Lung (tissue), 12 donors: Measurements from ENCODE around the gene DIPK1B. TPM values are rescaled to one million over a fixed set of nuclear protein-coding genes. Genes with fewer than 3 reads are reported as not detected.
"Not testable (repeated sequence)": the region's sequence is repeated elsewhere in the genome, so short reads cannot be mapped to it uniquely, and the experiment has no call there.

Experiments
- ATAC-seq: fragments of 200-7000 bp; cut with Tn5 transposase; one replicate; pipeline ENCODE4 v1.9.1; 2020; ENCODE audit warnings: moderate number of reproducible peaks; ENCODE audit not compliant: insufficient read depth, low FRiP score
- DNase-seq, 3 donors: peaks; one replicate each; pipeline ENCODE4 v3.0.0-alpha.2; 2013 to 2017
- H3K27ac ChIP-seq, 2 donors: one replicate each; pipeline ENCODE4 v1.5.1; 2013; ENCODE audit warnings: mild to moderate bottlenecking in 2 of 2, moderate library complexity in 2 of 2, control low read depth in 1 of 2, inconsistent platforms in 1 of 2, low read depth in 1 of 2, low read length in 1 of 2
- H3K27me3 ChIP-seq, 3 donors: one replicate each; pipeline ENCODE4 v1.5.1; 2013; ENCODE audit warnings: low read length in 2 of 3; ENCODE audit not compliant: control insufficient read depth in 3 of 3, insufficient read depth in 3 of 3
- H3K36me3 ChIP-seq, 4 donors: one replicate each; pipeline ENCODE4 v1.5.1; 2013; ENCODE audit warnings: low read length in 4 of 4, mild to moderate bottlenecking in 1 of 4, moderate library complexity in 1 of 4; ENCODE audit not compliant: control insufficient read depth in 4 of 4, insufficient read depth in 4 of 4
- H3K4me1 ChIP-seq, 5 donors: one replicate each; pipeline ENCODE4 v1.5.1; 2013; ENCODE audit warnings: low read length in 5 of 5, mild to moderate bottlenecking in 2 of 5, moderate library complexity in 1 of 5; ENCODE audit not compliant: control insufficient read depth in 5 of 5, insufficient read depth in 5 of 5
- H3K4me3 ChIP-seq: one replicate; pipeline ENCODE4 v1.5.1; 2013; ENCODE audit warnings: mild to moderate bottlenecking, control low read depth, moderate library complexity
- H3K9ac ChIP-seq, 2 donors: one replicate each; pipeline ENCODE4 v1.5.1; 2013; ENCODE audit warnings: low read length in 2 of 2, control low read depth in 1 of 2; ENCODE audit not compliant: insufficient read depth in 1 of 2
- H3K9me3 ChIP-seq, 4 donors: one replicate each; pipeline ENCODE4 v1.5.1; 2013; ENCODE audit warnings: low read length in 3 of 4, mild to moderate bottlenecking in 1 of 4, moderate library complexity in 1 of 4; ENCODE audit not compliant: control insufficient read depth in 4 of 4, insufficient read depth in 3 of 4
- WGBS, 2 donors: extraction: QIAGEN DNeasy Blood & Tissue Kit; methylation state at CpG; one replicate each; pipeline ENCODE4 v1.1.7; 2013; 5-methylcytosine and 5-hydroxymethylcytosine counted together
- polyA plus RNA-seq, 2 donors: library from polyadenylated mRNA; stranded (reverse); fragments of 200-250 nt; gene quantifications; one replicate each; pipeline ENCODE4 v1.2.1, GENCODE V29; 2013
- total RNA-seq, 2 donors: library from RNA; depleted of rRNA in 1 of 2; stranded (reverse); fragments of >200 nt in 1 of 2; gene quantifications; one replicate each; pipeline ENCODE4 v1.2.1, GENCODE V29; 2014 to 2021
- TF ChIP-seq, protein P1 (sequence below): IDR thresholded peaks from 2 replicates; pipeline ENCODE4 v1.5.1; 2012; ENCODE audit warnings: mild to moderate bottlenecking; ENCODE audit errors: control extremely low read depth, extremely low read depth
- donor health status: control.
- donor health status: control.
- donor health status: Bipolar disorder and iron deficiency.
- donor health status: healthy.
- donor health status: DM: yes; HTN: yes; CAD: no.

Gene DIPK1B
- total and polyA plus RNA-seq, 4 donors = 12.5 to 26.7 (median 13.9) TPM

DNA sequence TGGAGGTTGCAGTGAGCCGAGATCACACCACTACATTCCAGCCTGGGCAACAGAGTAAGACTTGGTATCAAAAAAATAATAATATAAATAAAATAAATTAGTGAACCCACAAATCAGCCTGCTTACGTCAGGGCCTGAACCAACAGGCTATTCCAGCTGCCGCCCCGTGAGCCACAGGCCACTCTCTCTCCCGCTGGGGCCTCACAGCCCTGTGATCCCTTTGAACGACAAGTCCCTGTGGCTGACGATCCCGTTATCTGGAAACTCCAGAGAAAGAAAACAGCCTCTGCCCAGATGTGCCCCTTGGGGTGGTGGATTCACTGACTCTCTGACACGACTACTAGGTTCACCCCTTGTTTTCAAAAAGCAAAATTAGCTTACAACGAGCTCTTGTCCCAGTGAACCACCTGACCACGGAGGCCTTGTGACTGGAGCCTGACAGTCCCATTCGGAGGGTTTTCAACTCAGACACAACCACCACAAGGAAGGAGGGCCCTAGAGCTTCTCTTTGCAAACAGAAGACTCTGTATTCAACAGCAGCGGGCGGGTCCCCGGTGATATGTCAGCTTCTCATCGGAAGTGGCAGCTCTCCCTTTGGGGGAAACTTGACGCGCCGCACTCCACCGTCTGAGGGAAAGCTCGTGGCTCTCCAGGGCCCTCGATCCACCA, 4.4 kb upstream of the DIPK1B start:
- DNase-seq (no peak), ATAC-seq (no peak)
- peaks cover 0 to 1% (median 0%) of the 10 kb centered on the region in 4 donors for H3K9me3 ChIP-seq
- 83 to 88% methylated on average over 22 of the region's 22 CpGs for WGBS, 2 donors
- no peak overlapping the region for H3K4me3 ChIP-seq
- no peaks in the 10 kb centered on the region for H3K36me3 ChIP-seq
- H3K27me3 ChIP-seq = no peaks in the 10 kb centered on the region
- H3K4me1 ChIP-seq = peaks cover 0 to 8% (median 1%) of the 10 kb centered on the region in 5 donors
- no peak overlapping the region for H3K9ac ChIP-seq
- no peak overlapping the region for H3K27ac ChIP-seq
- TF ChIP-seq, protein P1, sequence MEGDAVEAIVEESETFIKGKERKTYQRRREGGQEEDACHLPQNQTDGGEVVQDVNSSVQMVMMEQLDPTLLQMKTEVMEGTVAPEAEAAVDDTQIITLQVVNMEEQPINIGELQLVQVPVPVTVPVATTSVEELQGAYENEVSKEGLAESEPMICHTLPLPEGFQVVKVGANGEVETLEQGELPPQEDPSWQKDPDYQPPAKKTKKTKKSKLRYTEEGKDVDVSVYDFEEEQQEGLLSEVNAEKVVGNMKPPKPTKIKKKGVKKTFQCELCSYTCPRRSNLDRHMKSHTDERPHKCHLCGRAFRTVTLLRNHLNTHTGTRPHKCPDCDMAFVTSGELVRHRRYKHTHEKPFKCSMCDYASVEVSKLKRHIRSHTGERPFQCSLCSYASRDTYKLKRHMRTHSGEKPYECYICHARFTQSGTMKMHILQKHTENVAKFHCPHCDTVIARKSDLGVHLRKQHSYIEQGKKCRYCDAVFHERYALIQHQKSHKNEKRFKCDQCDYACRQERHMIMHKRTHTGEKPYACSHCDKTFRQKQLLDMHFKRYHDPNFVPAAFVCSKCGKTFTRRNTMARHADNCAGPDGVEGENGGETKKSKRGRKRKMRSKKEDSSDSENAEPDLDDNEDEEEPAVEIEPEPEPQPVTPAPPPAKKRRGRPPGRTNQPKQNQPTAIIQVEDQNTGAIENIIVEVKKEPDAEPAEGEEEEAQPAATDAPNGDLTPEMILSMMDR = no peak

DNA sequence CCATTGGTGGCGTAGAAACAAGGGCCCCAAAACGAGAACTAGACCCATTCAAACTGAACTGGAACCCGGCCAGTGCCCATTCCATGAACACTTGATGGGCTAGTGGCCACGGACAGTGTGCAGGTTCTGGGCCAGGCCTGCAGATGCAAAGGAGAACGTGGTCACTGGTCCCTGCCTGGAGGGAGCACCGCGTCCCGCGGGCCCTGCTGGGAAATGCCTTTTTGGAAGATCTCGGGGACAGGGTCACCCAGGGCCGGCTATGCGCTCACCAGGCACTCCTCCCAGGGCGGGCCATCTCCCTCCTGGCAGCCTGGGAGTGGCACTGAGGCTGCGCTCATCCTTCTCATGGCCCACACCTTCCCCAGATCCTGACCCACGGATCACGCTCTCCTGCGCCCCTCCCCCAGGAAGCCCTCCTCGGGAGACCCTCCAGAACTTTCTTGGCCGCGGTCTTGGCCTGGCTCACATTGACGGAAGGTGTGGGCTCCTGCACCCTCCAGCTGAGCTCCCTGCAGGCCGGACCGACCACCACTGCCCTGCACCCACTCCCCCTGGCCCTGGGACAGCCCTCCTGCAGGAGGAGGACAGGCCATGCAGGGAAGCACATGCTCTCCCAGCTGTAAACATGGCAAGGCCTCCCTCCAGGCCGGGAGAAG, 2.8 kb upstream of the DIPK1B start:
- TF ChIP-seq, protein P1 = no peak
- Histone ChIP-seq H3K27ac (no peak overlapping the region), H3K36me3 (no peaks in the 10 kb centered on the region), H3K9ac (no peak overlapping the region), H3K9me3 (peaks cover 0 to 1% (median 0%) of the 10 kb centered on the region in 4 donors), H3K4me1 (peaks cover 0 to 23% (median 8%) of the 10 kb centered on the region in 5 donors), H3K27me3 (no peaks in the 10 kb centered on the region), H3K4me3 (no peak overlapping the region)
- DNase-seq (no peak), ATAC-seq (no peak)
- 91 to 94% methylated on average over 24 of the region's 24 CpGs for WGBS, 2 donors

DNA sequence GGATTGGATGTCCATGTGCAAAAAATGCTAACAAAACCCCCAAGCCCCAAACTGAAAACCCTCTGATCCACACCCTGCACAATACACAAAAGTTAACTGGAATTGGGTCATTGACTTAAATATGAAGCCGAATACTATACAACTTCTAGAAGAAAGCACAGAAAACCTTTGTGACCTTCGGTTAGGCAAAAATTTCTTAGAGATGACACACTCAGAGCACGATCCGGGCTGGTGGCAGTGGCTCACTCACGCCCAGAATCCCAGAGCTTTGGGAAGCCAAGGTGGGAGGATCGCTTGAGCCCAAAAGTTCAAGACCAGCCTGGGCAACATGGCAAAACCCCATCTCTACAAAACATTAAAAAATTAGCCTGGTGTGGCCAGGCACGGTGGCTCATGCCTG, 1.8 kb upstream of the DIPK1B start:
- Histone ChIP-seq H3K27ac (no peak overlapping the region), H3K9me3 (peaks cover 0 to under 1% (median 0%) of the 10 kb centered on the region in 4 donors), H3K27me3 (no peaks in the 10 kb centered on the region), H3K4me1 (peaks cover 0 to 23% (median 8%) of the 10 kb centered on the region in 5 donors), H3K36me3 (no peaks in the 10 kb centered on the region), H3K9ac (no peak overlapping the region), H3K4me3 (no peak overlapping the region)
- 91 to 93% methylated on average over 7 of the region's 7 CpGs for WGBS, 2 donors
- no peak for ATAC-seq
- TF ChIP-seq, protein P1 = no peak
- no peak for DNase-seq

DNA sequence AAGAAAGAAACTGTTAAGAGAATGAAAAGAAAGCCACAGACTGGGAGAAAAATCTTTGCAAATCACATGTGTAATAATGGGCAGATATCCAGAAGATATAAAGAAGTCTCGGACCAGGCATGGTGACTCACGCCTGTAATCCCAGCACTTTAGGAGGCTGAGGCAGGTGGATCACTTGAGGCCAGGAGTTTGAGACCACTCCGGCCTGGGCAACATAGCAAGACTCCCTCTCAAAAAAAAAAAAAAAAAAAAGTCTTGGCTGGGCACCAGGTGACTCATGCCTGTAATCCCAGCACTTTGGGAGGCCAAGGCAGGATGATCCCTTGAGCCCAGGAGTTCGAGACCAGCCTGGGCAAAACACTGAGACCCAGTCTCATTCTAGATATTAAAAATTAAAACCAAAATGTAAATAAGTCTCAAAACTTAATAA, 1.1 kb upstream of the DIPK1B start:
- H3K9ac ChIP-seq, H3K27me3 ChIP-seq, H3K9me3 ChIP-seq, H3K27ac ChIP-seq, DNase-seq, ATAC-seq, H3K4me3 ChIP-seq, H3K36me3 ChIP-seq: not testable (repeated sequence)
- WGBS, 2 donors = 42 to 60% methylated on average over 4 of the region's 4 CpGs
- peaks cover 0 to 23% (median 8%) of the 10 kb centered on the region in 5 donors for H3K4me1 ChIP-seq
